ENCODE data around the gene CCNT2.

Gene CCNT2

DNA sequence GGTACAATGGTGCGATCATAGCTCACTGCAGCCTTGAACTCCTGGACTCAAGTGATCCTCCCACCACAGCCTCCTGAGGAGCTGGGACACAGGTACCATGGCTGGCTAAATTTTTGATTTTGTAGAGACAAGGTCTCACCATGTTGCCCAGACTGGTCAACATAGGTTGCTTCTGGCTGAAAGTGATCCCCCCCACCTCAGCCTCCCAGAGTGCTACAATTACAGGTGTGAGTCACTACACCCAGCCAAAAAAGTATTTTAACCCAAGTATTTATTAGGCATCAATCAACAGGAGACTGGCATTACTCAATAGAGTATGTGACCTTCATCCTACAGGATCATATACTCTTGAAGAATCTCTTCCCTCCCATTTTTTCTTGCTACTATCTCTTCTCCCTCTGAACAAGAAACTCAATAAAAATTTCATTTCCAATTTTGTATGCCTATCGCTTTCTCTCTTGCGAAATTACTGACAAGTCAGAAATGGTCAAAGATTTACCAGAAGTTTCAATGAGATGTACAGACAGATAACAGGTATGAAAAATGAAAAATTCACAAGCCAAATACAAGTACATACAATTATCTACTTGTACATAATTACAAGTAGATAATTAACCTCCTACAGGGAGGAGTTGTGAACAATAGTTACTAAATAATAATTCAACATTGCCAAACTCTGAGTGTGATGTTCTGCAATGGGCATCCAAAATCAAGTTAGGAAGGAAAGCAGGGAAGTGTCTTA, 34.9 kb upstream of the CCNT2 start:
- TF ChIP-seq POLR2AphosphoS5 (IDR thresholded peaks at IDR 0.05; ENCODE audit: low read depth, low read length) (no peak), FOXP2 (optimal IDR thresholded peaks at IDR 0.05; ENCODE audit: borderline replicate concordance, extremely low read depth, extremely low read length, insufficient read depth) (no peak), SIN3A (IDR thresholded peaks at IDR 0.05; ENCODE audit: borderline replicate concordance, insufficient read depth, low read length) (no peak), TAF1 (IDR thresholded peaks at IDR 0.05; ENCODE audit: borderline replicate concordance, insufficient read depth, low read length) (no peak)
- TF ChIP-seq, protein P1, sequence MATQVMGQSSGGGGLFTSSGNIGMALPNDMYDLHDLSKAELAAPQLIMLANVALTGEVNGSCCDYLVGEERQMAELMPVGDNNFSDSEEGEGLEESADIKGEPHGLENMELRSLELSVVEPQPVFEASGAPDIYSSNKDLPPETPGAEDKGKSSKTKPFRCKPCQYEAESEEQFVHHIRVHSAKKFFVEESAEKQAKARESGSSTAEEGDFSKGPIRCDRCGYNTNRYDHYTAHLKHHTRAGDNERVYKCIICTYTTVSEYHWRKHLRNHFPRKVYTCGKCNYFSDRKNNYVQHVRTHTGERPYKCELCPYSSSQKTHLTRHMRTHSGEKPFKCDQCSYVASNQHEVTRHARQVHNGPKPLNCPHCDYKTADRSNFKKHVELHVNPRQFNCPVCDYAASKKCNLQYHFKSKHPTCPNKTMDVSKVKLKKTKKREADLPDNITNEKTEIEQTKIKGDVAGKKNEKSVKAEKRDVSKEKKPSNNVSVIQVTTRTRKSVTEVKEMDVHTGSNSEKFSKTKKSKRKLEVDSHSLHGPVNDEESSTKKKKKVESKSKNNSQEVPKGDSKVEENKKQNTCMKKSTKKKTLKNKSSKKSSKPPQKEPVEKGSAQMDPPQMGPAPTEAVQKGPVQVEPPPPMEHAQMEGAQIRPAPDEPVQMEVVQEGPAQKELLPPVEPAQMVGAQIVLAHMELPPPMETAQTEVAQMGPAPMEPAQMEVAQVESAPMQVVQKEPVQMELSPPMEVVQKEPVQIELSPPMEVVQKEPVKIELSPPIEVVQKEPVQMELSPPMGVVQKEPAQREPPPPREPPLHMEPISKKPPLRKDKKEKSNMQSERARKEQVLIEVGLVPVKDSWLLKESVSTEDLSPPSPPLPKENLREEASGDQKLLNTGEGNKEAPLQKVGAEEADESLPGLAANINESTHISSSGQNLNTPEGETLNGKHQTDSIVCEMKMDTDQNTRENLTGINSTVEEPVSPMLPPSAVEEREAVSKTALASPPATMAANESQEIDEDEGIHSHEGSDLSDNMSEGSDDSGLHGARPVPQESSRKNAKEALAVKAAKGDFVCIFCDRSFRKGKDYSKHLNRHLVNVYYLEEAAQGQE (IDR thresholded peaks at IDR 0.05; ENCODE audit: insufficient read depth in 1 of 2, low read depth in 2 of 2, low read length in 2 of 2) = no peak

DNA sequence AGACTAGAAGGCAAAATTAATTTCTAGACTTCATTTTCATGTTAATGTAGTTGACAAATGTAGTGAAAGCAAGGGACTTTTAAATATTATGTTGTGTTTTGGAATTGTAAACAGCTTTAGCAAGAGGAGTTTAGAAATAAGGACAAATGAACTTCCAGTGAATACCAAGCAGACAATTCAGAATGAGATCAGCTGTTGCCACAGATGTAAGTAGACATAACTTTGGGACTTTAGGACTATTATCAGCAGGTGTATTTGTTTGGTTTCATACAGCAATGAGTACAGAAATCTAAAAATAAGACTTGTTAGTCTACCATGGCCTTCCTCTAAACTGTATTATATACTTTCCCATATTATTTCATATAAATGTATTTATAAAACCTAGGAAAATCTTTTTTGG, 34.2 kb upstream of the CCNT2 start:
- TF ChIP-seq TAF1 (IDR thresholded peaks at IDR 0.05; ENCODE audit: borderline replicate concordance, insufficient read depth, low read length) (no peak), POLR2AphosphoS5 (IDR thresholded peaks at IDR 0.05; ENCODE audit: low read depth, low read length) (no peak), SIN3A (IDR thresholded peaks at IDR 0.05; ENCODE audit: borderline replicate concordance, insufficient read depth, low read length) (no peak), FOXP2 (optimal IDR thresholded peaks at IDR 0.05; ENCODE audit: borderline replicate concordance, extremely low read depth, extremely low read length, insufficient read depth) (no peak)
- TF ChIP-seq, protein P1 (IDR thresholded peaks at IDR 0.05; ENCODE audit: insufficient read depth in 1 of 2, low read depth in 2 of 2, low read length in 2 of 2) = no peak

DNA sequence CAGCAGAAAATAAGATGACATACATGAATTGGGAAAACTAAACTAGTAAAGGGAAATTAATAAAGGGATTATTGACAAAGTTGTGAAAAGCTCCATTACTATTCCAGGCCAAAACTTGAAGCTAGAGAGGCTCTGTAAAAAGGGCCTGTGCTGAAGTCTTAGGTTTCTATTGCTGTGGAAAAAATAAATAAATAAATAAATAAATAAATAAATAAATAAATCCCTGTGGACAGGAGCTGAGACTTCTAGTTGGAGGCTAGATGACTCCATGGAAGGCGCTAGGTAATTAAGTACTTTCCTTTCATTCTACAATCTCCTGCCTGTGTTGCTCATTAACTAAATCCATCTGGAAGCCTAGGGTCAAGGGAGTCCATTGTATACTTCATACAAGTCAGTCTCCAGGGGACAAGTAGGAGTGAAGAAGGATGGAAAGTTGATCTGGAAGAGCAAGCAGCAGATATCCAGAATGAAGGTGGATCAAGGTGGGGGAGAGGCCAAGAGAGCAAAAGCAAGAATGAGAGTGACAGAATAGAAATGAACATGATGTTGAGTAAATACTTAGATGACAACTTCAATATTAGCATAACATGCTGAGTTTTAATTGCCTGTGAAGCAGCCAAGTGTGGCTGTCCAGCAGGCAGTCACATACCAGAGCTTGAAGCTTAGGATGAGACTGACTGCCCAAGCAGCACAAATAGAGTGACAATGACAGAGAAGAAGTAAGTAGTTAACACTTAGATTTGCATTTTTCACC, 26.2 kb upstream of the CCNT2 start:
- TF ChIP-seq, protein P1 (IDR thresholded peaks at IDR 0.05; ENCODE audit: insufficient read depth in 1 of 2, low read depth in 2 of 2, low read length in 2 of 2) = 0 out of 4 replicates have a peak, but pooled peaks of 1 of the 2 experiments have one; percentile 36
- TF ChIP-seq SIN3A (IDR thresholded peaks at IDR 0.05; ENCODE audit: borderline replicate concordance, insufficient read depth, low read length) = no peak

DNA sequence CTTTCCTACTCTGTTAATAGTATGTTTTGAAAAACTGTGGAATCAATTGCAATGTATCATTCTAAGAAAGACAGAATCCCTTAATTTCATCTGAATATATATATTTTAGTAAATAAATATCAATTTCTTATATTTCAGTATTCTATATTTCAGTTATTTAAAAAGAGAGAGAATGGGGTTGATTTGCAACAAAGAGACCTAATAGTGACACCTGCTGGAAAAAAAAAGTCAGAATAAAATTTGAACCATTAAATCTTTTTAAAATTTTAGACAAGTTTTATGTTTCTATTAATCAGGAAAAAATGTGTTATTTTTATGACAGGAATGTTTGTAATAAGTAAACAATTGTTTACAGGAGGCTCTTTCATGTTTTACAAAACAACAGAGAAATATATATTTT, 20.7 kb upstream of the CCNT2 start:
- TF ChIP-seq FOXP2 (optimal IDR thresholded peaks at IDR 0.05; ENCODE audit: borderline replicate concordance, extremely low read depth, extremely low read length, insufficient read depth) = no peak
- no peak for TF ChIP-seq TAF1 (IDR thresholded peaks at IDR 0.05; ENCODE audit: borderline replicate concordance, insufficient read depth, low read length)
- no peak for TF ChIP-seq POLR2AphosphoS5 (IDR thresholded peaks at IDR 0.05; ENCODE audit: low read depth, low read length)
- TF ChIP-seq SIN3A (IDR thresholded peaks at IDR 0.05; ENCODE audit: borderline replicate concordance, insufficient read depth, low read length) = no peak
- TF ChIP-seq, protein P1 (IDR thresholded peaks at IDR 0.05; ENCODE audit: insufficient read depth in 1 of 2, low read depth in 2 of 2, low read length in 2 of 2) = no peak

All from PFSK-1 (cell line).